Putamen (tissue), 1 donor: ENCODE measurements around the gene HNRNPA1.
A peak's percentile ranks its signal among the peaks of the same experiment; 100 is the strongest.
"Not testable (repeated sequence)": the region's sequence is repeated elsewhere in the genome, so short reads cannot be mapped to it uniquely, and the experiment has no call there.

ENCODE experiments used
- DNase-seq: peaks from one replicate; pipeline ENCODE4 v3.0.0-alpha.2; 2016; ENCODE audit warnings: low spot score

HNRNPA1 gene

DNA sequence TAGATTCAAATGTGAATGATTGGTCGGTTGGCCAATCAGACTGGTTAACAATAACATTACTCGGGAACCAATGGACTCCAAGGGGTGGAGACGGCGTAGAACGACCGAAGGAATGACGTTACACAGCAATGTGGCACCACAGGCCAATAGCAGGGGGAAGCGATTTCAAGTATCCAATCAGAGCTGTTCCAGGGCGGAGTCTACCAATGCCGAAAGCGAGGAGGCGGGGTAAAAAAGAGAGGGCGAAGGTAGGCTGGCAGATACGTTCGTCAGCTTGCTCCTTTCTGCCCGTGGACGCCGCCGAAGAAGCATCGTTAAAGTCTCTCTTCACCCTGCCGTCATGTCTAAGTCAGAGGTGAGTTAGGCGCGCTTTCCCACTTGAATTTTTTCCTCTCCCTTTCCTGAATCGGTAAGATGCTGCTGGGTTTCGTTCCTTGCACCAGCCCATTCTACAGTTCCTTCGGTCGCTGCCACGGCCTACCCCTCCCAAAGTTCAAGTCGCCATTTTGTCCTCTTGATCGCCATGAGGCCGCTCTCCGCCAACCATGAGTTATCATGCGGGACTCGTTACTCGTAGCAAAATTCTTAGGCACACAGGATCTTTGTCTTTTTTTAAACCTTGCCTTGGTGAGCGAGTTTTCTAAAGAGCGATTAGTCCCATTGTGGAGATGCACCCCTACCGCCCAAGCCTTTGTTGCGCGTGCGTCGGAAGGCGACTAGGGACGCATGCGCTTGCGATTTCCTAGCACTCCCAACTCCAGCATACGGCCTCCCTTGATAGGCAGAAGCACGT lies at the start of gene HNRNPA1:
HNRNPA1 (plus strand) TSS at position 259 of the 793 bp plus-strand sequence; CDS start at position 341, 82 bp downstream.
- DNase-seq = peak; percentile 99

DNA sequence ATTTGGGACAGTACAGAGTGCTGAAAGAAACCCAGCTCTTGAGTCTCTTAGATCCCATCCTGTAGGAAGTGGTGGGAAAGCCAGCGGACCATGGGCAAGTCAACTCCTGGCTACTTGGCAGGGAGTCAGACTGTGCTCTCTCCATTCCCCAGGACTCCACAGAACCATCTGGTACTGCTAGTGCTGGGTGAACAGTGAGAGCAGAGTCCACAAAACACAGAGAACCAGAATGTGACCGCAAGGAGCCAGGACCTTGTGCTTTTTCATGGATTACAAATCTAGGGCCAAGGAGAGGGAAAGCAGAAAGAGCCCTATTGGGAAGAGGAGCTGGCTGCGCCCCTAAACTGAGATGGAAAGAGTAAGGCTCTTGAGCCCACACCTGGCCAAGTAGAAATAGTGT lies 49.3 kb upstream of the HNRNPA1 start:
- DNase-seq = not testable (repeated sequence)

DNA sequence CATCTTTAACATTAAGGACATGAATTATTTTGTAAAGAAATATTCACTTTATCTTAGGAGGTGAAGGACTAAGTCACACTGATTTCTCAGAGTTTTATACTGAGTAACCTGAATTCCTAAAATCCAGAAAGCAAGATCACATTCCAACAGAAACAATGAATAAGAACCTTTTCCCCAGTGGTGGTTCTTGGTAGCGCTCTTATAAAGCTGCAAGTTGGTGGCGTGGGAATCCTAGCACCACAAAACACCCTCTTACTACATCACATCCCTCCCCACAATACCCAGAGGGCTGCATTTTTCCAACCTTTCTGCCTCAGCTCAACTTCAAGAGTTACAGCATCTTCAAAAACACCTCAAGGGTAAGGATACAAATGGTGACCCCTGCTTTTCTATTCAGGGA lies 47.7 kb upstream of the HNRNPA1 start:
- no peak for DNase-seq

DNA sequence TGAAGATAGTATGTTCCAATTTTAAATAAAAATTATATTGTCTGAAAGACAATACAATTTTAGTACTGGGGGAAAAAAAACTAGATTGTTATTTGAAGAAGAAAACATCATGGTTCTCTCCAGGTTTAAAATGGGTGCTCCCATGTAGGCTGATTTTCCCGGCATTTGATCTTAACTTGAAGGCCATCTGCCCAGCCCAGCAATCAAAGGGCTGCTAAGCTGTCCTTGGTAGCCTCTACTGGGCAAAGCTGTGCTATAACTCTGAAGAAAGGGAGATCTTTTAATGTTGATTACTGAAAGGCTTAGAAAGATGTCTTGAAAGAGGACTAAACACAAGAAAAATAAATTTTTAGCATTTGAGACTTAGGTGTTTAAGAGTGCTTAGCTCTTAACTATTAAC lies 42.0 kb upstream of the HNRNPA1 start:
- no peak for DNase-seq

DNA sequence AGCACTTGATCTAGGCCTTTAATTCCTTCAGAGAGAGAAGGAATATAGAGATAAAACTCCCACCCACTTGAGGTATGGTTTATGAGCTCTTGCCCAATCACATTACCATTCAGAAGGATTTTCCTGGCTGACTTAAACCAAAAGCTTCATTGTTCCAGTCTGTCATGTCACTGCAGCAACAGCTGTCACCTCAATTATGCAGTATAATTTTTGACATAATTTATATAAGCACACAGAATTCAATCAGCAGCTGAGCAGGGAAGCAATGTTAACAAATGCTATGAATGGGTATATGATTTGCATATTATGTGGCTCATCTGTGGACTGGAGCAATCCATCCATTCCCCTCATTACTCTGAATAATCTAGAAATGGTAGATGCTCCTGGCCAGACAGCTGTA lies 40.9 kb upstream of the HNRNPA1 start:
- DNase-seq = no peak

DNA sequence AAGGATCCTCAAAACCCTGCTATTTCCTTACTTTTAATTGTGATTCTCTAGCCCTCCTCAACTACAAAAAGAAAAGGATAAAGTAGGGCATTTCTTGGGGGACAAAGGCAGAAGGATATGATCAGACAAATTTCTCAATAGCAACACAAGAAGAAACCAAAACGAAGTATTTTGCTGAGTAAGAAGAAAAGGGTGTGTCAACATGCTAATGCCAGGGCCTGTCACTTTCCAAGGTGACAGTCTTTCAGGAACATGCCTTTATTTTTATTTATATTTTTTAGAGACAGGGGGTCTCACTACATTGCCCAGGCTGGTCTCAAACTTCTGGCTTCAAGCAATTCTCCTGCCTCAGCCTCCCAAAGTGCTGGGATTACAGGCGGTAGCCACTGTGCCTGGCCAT lies 40.4 kb upstream of the HNRNPA1 start:
- no peak for DNase-seq

DNA sequence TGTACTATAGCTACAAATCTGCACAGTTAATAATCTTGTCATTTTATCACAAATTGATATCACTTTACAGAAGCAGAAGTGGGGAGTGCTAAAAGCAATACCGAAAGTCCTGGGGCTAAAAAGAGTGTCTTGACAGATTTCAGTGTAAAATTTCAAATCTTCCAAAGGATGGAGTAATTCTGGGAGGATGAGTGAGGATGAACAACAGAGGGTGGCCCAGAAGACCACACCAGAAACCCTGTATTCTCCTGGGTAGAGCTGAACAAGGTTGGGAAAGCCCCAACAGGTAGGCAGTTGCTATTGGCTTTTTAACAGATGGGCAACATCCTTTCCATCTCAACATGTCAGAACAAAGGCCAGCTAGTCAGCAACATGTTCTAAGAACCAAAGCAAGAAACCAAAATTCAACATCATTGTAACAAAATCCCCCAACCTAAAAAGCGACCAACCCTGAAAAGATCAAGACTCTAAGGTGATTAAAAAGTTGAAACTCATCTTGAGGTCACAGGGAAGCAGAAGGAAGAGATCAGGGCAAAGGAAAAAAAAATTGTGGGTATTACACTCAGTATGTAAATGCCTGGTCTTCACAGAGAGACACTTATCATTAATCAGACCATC lies 39.4 kb upstream of the HNRNPA1 start:
- no peak for DNase-seq

DNA sequence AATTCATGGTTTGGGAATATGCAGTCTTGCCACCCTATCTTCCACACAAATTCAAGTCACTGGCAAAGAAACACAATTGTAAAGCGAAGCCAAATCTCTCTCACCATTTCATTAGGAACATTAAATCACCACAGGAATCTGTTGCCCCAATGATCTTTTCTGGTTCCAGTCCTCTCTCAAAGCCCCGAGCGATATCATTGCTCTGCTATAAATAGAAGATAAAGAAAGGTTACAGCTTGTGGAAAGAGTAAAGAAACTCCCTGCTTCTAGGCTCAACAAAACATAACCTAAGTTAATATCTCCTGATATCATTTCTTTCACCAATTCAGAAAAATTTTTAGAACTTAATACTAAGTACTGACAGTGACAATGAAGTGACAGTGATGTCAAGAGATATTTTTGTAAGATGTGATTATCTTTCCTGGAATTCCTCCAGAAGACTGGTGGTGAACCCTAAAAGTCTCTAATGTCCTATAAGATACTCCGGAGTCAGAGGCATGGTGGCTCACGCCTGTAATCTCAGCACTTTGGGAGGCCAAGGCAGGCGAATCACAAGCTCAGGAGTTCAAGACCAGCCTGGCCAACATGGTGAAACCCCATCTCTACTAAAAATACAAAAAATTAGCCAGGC lies 34.4 kb upstream of the HNRNPA1 start:
- no peak for DNase-seq

DNA sequence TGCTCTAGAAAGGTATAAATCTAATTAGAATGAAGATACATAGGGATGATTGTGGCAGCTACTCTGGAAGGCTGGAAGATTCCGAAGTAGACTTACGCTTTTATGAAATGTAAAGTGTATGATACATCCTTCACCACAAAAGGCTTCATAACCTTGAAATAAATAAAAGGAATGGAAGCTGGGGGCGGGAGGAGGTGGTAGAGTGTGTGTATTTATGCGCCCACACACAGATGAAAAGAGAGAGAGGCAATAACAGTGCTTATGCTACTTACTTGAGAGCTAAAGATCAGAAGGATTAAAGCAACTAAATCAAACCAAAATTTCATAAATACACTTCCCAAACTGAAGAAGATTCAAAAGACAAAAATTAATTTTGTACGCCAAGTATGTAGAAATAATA lies 31.0 kb upstream of the HNRNPA1 start:
- DNase-seq = peak; percentile 38

DNA sequence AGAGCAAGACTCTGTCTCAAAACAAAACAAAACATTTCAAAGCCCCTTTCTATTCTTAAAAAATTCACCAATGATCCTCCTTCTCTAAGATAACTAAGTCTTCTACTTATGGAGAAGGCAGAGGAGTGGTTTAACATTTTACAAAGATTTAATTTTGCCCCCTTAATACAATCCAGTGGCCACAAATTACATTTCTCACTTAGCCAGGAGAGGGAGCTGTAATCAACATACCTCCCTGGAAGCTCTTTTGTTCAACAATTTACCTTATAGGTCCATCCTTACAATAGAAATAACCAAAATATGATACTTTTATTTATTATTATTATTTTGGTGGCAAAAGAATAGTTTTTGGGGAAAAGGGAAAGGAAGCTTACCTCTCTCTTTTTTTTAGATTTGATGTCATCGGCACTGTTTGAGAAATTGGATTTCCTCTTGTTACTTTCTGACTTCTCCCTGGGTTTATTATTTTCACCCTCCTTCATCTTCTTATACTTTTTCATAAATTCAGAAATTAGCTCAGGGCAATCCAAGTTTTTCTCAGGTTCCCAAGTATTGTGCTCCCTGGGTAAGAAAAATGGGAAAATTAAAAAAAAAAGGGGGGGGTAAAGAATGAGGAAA lies 28.8 kb upstream of the HNRNPA1 start:
- peak; percentile 30 for DNase-seq

DNA sequence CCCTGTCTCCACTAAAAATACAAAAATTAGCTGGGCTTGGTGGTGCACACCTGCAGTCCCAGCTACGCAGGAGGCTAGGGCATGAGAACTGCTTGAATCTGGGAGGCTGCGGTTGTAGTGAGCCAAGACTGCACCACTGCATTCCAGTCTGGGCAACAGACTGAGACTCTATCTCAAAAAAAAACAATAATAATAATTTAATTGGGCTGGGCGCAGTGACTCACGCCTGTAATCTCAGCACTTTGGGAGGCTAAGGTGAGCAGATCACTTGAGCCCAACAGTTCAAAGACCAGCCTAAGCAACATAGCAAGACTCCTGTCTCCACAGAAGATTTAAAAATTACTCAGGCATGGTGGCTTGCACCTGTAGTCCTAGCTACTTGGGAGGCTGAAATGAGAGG lies 27.3 kb upstream of the HNRNPA1 start:
- no peak for DNase-seq

DNA sequence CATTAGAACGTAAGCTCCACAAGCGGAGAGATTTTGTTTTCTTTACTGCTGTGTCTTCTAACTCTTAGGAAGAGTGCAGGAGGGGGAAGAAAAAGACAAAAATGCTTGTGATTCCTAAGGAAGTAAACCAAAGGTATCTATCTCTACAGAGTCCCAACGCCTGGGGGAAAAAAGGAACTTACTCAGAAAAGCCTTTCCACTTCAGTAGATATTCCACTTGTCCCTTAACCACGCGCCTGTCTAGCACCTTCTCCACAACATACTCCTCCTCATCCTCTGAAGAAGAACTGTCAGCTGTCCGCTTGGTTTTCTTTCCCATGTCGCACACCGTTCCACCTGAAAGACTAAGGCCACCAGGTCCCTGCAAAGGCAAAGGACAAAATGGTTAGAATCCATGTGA lies 23.2 kb upstream of the HNRNPA1 start:
- DNase-seq = no peak

DNA sequence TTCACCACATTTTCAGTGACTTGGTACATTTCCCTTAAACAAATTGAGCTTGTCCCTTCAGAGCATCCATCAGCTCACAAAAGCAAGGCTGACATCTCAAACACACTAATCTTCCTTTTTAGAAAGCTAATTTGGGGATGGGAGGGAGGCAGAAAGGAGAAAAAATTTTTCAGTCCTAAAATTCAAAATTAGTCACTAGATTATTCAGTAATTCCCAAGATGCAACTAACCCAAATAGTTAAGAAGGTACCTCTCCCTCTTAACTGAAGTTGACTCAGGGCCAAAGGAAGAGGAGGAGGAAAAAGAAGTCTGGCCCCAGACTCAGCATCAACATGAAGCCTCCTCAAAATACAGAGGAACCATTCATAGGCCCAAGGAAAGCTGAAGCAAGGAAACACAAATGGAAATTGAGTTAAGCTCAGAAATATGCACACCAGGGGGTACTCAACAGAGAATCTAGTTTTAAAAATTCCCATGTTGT lies 22.3 kb upstream of the HNRNPA1 start:
- DNase-seq = peak; percentile 30

DNA sequence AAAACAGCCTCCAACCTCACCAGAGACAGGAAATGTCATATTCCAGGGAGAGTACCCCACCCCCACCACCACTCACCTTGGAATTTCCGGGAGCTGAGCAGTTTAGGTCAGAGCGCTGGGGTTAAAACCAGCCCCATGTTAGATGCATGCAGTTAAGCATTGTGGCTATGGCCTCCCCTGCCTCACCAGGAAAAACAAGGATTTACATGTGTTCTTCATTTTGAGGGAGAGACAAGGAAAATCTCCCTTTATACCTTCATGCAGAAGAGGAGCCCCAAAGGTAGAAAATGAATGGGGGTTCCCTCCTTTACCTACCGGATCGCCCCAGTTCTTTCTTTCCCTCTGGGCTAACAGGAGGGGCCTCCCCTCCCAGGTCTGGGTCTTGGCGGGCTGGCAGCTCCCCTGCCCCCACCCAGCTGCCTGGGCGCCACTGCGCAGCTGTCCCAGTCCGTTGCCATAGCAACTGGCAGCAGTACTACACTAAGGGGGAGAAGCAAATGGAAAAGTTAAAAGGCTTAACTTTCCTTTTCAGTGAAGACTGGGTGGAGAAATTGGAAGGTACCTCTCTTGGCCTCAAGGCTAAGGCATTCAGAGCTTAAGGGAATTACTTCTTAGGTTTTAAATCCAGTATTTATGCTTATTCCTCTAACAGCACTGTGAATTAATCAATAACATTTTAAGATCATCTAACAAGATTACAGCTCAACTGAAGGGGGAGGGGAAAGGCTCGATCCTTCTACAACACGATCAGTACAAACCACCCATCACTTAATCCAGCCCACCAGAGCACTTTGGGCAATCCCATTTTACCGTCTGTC lies 21.1 kb upstream of the HNRNPA1 start:
- DNase-seq = peak; percentile 87

DNA sequence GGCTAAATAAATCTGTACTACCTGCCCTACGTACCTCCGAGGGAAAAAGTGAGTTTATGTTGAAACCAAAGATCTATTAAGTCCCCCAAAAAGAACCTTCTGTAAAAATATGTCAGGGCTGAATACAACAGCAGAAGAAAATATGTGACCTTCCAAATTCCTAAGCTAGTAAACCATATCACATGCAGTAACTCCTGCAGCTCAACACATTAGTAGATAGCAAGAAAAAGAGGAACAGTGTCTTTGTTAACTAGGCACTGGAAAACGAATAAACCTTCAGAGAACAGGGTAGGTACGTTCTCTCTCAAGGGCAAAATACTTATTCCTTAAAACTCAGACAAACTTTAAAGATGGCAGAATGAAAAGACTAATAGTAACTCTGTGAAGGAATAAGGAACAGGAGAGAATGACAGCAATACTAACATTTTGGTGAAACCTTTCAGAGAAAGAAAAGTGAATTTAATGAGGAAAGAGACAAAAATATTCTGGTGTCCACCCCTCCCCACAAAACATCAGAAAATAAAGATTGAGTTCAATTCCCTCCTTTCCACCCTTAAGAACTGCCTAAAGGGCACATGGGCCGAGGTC lies 18.6 kb upstream of the HNRNPA1 start:
- no peak for DNase-seq

DNA sequence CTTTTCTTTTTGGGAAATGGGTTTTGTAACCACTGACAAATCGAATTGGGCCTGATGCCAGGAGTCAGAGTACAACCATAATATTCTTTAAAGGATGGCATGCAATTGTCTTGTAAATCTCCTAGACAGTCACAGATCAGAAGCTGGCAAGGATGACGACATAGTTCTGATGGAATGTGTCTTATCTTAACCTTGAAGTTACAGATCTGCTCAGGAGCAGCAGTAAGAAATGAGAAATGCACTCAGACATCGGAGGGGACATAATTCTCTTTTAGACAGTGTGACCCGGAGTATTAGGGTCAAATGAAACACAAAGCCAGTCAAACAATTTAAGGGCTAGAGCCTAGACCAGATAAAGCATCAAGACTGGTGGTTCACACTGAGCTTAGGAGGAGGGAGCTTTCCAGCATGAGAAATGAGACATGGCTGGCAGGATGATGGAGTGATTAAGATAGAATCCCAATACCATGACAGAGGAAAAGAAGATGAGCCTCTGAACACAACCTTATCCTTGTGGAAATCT lies 18.1 kb upstream of the HNRNPA1 start:
- DNase-seq = no peak

DNA sequence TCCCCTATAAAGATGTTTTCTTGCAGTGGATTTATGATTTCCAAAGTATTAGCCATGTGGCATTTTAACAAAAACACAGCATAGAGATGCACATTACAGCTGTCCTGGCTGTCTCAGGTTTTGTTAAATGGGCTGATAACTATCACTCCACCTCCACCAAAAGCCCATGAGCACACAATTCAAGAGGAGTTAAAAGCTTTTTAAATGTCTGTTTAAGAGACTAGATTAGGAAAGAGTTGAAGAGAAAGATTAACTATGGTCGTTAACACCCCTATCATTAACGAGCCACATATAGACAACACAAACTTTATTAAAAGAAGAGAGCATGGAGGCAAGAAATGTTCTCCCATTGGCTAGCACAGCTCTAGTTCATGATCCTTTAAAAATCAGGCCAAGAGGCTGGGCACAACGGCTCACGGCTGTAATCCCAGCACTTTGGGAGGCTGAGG lies 15.1 kb upstream of the HNRNPA1 start:
- DNase-seq = no peak

DNA sequence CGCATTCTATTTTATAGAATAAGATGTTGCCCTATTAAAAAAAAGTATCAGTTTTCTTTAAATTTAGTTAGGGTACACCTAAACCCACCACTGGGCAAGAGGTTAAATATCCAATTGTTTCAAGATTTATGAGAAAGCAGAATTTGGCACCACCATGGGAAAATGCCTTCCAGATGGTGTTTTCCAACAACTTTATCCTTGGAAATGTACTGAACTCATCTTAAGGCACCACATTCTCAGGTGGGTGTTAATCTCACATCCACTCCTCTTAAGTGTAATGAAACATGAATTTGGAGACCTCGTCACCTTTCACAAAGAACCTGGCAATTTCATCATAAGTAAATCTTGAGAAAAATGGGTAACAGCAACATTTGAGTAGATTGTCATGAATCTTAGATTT lies 13.7 kb upstream of the HNRNPA1 start:
- no peak for DNase-seq

DNA sequence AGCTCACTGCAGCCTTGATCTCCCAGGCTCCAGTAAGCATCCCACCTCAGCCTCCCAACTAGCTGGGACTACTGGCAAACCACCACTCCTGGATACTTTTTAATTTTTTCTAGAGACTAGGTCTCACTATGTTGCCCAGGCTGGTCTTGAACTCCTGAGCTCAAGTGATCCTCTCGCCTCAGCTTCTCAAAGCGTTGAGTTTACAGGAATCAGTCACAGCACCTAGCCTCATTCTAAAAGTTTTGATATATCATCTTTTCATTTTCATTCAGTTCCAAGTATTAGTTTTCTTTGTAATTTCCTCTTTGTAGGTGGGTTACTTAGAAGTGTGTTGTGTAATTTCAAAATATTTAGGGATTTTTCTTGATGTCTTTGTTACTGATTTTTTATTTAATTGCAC lies 10.2 kb upstream of the HNRNPA1 start:
- DNase-seq = no peak

DNA sequence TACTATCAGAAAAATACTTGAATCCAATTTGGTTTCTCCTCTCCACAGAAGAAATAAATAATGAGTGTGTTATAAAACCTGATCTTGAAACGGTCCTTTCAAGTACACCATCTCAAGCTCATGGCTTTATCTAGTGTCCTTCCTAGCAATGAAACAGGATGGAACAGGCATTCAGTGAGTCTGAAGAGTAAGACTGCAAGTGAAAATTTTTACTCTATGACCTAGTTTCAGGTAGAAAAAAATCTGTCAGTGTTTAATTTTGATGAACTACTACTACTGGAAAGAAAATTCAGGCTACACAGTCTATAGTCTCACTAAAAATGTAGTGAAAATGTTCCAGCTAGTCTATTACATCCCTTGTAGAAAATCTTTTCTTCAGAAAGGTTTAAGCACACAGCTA lies 8.3 kb upstream of the HNRNPA1 start:
- DNase-seq = no peak

DNA sequence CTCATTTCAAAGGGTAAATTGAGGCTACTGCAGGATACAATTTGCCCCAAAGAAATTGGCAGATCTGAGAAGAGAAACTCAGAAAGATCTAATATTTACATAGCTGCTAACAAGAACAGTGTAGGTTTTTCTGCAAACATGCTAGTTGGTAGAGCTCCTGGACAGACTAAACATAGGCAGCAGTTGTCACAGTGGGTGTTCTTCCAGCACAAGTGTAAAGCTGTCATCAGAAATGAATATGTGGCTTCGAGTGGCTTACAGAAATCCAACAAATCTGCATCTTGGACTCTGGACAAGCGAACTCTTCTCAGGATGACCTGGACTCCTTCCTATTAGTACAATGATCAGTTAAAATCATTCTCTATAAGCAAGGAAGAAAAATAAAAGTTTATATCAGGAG lies 6.5 kb upstream of the HNRNPA1 start:
- DNase-seq = no peak
